Activated T-cell treated with anti-CD3 and anti-CD28 coated beads for 1 hour (primary cell): Measurements from ENCODE around the gene MPG.

Source experiments
- DNase-seq: peaks from one replicate; pipeline ENCODE4 v3.0.0-alpha.2; 2020; ENCODE audit warnings: low read depth

Gene MPG

DNA sequence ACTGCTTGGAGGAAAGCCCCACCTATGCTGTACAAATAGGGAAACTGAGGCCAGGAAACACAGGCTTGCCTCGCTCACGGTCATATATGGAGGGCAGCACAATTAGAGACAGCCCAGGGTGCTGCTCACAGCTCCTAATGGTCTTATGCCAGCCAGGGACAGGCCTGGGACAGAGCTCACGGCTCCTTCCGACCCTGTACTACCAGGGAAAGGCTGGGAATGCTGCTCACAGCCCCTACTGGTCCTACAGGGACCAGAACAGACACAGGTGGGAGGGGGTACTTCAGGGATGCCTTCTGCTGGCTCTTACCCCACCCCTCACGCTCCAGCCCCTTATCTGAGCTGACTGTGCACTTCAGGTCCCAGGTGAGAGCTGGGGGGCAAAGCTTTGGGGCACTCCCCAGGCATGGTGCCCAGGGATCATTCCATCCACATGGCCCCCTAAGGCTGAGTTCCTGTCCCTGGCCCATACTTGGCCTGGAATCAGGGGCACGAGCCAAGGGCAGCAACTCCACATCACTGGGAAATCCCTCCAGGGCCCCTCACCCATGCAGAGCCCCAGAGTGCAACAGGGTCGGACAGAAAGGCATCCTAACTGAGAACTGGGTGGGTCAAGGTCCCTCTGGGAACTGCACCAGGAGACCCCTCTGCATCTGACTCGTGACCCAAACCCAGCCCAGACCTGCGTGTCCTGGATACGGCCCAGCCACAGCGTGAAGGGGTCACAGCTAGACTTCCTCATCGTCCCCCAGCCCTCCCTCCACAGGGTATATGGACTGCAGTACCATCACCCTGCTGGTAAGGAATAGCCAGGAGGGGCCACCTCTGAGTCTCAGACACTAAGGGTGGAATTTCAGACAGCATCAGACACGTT is 11.5 kb upstream of the MPG start:
- DNase-seq: no peak

- DNase-seq: no peak
Observed at GRCh38 chr16:67183-67791, 10.7 kb upstream of the MPG start.

DNA sequence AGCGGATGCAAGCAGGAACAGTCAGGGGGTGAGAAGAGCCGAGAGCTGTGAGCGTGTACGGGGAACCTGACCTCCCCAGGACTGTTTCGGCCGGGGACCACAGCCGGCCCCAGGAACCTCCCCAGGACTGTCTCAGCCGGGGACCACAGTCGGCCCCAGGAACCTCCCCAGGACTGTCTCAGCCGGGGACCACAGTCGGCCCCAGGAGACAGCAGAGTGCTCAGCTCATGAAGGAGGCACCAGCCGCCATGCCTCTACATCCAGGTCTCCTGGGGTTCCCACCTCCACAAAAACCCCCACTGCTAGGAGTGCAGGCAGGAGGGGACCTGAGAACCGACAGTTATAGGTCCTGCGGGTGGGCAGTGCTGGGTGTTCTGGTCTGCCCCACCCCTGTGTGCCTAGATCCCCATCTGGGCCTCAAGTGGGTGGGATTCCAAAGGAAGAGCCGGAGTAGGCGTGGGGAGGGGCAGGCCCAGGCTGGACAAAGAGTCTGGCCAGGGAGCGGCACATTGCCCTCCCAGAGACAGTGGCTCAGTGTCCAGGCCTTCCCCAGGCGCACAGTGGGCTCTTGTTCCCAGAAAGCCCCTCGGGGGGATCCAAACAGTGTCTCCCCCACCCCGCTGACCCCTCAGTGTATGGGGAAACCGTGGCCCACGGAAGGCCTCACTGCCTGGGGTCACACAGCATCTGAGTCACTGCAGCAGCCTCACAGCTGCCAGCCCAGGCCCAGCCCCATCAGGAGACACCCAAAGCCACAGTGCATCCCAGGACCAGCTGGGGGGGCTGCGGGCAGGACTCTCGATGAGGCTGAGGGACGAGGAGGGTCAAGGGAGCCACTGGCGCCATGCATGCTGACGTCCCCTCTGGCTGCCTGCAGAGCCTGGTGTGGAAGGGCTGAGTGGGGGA is 9.9 kb upstream of the MPG start:
- DNase-seq: no peak

DNA sequence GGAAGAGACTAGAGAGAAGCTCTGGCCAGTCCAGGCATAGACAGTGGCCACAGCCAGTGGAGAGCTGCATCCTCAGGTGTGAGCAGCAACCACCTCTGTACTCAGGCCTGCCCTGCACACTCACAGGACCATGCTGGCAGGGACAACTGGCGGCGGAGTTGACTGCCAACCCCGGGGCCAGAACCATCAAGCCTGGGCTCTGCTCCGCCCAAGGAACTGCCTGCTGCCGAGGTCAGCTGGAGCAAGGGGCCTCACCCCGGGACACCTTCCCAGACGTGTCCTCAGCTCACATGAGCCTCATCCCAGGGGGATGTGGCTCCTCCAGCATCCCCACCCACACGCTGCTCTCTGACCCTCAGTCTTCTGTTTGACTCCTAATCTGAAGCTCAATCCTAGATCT is 8.8 kb upstream of the MPG start:
- no peak for DNase-seq

DNA sequence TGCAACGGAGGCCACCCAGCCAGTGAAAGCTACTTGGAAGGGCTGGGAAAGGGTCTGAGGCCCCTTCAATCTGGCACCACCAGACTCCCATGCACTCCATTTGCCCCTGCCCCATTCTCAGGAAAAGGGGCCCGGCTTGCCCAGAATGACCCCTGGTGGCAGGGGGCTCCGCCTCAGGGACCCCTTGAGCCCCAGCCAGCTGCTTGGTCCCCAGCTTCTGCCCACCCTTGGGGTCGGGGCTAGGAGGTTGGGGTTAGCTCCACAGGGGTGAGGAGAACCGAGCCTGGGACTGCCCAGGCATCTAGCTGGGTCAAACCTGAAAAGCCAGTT is 6.8 kb upstream of the MPG start:
- DNase-seq: no peak

GRCh38 chr16:71540-72401 is 6.3 kb upstream of the MPG start:
- DNase-seq: no peak

DNA sequence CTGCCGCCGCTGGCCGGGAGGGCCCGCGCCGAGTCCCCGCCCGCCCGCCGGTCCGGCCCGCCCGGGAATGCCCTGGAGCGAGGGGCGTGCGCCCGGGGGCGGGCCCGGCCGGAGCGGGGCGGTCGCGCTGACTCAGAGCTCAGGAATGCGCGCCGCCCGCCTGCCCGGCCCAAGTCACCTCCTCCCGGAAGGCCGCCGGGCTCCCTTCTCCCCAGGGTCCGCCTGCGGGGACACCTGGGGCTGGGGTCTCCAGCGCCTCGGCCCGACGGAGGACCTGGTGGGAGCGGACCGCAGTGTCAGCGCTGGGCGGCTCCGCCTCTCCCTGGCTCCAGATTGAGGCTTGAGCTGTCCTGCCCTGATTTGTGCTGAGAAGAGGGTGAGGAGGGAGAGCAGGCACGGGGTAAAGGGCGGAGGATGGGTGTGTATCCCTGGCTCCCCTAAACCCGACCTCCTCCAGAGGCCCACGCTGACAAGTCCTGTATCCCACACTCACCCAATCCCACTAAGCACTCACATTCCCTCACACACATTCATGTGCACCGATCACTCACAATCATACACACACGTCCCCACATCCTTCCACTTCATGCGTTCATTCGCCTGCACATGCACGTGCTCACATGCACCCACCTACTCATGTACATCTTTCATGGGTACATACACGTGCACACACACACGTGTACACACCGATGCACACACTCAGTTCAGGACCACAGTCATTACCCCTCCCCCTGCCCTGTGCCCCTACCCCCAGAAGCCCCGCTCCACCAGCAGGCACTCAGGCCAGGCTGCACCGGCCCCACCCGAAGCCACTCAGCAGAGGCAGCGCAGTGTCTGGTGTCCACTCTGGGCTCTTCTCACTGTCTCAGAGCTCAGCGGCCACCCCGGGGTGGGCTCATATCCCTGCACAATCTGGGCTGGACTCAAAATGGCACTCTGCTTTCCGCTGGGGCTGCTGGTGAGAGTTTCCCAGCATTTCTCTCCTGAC is 5.2 kb upstream of the MPG start, which contains the start of gene RHBDF1:
Gene RHBDF1 (minus strand): TSS at position 71 of the 988 bp plus-strand sequence. CDS start 7,616 bp downstream, outside the sequence.
- no peak for DNase-seq

DNA sequence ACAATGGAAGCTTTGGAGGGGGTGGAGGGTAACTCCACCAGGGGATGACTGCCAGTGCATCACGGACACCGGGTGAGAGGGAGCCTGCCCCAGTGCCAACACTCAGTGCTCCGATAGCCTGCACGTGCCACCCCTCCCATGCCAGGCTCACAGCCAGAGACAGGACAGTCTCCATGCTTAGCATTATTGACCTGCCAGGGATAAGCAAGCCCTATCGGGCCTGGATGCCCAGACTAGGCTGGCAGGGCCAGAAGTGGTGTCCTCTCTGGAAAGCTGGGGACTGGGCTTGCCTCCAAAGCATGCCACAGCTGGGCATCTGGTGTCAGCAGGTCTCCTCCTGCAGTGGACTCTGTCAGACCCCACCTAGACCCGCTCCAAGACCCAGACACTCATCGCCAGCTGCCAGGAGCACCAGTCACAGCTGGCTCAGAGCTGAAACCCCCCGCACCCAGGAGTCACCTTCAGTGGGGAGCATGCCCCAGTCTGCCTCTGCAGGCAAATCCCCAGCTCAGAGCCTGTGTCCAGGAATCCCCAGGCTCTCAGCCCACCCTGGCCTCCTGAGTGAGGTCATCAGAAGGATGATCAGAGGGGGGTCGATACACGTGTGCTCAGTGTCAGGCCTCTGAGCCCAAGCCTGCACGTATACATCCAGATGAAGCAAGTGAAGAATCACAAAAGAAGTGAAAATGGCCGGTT is 3.8 kb upstream of the MPG start:
- DNase-seq: no peak

DNA sequence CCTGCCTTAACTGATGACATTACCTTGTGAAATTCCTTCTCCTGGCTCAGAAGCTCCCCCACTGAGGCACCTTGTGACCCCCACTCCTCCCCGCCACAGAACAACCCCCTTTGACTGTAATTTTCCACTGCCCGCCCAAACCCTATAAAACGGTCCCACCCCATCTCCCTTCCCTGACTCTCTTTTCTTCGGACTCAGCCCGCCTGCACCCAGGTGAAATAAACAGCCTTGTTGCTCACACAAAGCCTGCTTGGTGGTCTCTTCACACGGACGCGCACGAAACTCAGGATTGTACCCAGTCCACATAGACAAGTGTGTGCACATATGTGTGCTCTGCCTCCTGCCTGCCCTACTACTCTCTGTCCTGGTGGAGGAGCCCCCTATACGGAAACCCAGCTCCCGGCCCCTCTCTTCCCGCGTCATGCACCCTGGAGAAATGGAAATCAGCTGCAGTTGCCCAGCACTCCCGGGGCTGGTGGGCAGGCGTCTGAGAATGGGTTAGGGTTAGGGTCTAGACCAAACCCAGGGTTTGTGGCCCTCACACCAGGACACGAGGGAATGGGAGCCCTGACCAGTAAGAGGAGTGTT is 3.2 kb upstream of the MPG start:
- no peak for DNase-seq

DNA sequence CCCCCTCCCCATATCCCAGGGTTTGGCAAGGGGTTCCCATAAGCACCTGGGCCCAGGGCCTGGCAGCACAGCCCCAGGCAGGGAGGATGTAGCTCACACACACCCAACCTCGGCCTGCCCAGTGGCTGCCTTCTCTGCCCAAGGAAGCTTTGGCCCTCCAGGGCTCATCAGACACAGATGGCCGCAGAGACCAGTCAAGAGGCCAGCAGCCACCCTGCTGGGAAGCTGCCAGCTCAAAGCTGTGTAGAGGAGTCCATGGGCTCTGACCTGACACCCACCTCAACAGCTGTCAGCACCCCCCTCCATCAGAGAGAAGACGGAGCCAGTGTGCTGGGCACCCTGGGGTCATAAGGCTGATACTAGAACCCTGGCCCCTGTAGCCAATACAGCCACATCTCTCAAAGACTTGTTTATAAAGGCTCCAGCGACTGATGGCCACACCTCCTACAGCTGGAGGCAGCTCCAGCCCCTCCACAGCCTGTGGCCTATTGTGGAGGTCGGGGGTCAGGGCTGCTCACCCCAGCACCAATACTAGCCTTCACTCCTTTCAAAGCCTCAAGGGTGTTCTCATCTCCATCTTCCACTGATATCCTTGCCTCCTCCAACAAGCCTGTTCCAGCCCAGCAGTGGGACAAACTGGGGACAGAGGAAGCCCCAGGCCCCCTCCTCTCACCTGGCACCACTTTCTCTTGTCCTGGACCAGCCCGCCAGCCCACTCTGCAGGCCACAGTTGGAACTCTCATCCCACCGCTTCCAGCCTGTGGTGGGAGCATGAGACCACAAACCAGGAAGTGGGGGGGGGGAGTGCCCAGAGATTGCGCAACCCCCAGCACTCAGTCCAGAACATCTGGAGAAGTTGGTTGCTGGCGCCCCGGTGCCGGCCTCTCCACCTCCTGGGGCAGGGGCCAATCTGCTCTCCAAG is 2.2 kb upstream of the MPG start:
- no peak for DNase-seq

GRCh38 chr16:76535-77272 is 1.3 kb upstream of the MPG start:
- no peak for DNase-seq

- DNase-seq: no peak
Observed at GRCh38 chr16:77273-77806, 685 bp upstream of the MPG start.

DNA sequence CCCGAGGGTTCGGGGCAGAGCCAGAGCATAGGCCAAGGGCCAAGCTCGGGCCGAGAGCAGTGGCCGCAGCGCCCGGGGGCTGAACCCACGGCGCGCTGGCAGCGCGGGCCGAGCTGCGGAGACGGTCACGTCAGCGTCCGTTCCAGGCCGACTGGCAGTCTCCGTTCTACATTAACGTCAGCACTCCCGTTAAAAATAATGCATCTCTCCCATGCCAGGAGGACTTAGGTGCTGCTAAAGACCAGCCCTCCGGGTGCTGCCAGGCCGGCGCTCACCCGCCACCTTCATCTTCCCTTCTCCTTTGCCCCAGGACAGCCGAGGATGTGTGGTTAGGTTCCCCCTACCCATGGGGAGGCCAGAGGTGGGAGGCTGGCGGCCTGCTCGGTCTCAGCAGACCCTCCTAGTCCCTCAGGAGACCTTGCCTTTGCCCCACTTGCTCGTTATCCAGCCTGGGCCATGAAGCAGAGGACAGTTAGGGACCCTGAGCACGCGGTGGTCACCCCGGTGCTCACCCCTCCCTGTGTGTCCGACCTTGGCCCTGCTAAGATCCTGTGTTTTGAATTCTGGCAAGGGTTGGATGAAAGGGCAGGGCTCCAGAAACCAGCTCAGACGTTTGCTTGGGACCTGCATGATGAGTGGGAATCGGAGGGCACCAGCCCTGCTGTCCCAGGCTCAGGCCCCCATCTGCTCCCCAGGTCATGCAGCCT is 572 bp downstream of the MPG start:
- no peak for DNase-seq

DNA sequence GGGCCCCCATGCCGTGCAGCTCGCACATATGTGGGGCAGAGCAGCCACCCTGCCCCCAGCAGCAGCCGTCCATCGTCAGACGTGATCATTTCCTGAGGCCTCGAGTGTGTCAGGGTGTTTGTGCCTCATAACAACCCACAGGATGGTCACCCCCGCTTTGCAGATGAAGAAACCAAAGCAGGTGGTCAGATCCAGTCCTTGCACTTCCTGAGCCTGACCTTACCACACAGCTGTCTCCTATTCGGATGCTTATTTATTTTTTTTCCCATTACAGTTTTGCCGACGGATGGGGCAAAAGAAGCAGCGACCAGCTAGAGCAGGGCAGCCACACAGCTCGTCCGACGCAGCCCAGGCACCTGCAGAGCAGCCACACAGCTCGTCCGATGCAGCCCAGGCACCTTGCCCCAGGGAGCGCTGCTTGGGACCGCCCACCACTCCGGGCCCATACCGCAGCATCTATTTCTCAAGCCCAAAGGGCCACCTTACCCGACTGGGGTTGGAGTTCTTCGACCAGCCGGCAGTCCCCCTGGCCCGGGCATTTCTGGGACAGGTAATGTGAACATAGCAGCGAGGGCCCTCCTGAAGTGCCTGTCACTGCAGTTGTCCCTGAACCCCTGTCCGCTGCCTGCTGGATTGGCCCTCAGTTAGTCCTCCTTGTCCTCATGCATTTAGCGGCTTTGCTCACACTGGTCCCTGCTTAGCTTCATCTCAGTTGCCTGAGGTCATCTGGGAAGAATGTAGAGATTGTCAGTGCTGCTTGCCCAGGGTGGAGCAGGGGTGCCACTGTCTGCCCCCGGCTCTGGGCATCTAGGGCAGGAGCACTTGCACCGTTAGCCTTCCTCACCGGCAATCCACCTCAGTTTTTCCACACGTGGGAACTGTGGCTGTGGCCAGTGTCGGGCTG is 1.4 kb downstream of the MPG start:
- DNase-seq: no peak

- DNase-seq: no peak
Observed at GRCh38 chr16:83060-83603, 5.1 kb downstream of the MPG start.
